HepG2 (cell line): Measurements from ENCODE around the gene EDC3. TPM values are rescaled to one million over a fixed set of nuclear protein-coding genes. Genes with fewer than 3 reads are reported as not detected.

Experiments
- ATAC-seq: fragments of 200-7000 bp; cut with Tn5 transposase; 3 replicates; pipeline ENCODE4 v1.9.1; 2020; ENCODE audit warnings: mild to moderate bottlenecking, moderate library complexity
- BruUV-seq: library from RNA; stranded (reverse); fragments of 400-500 nt; replicated peaks from 2 replicates; lab custom pipeline; 2021; lab: Mats Ljungman, UMichigan
- CTCF ChIA-PET: fragments of 300-600 bp; formaldehyde crosslinking; extraction: SDS; loops from one replicate; lab custom pipeline; 2021; ENCODE audit warnings: low total read pairs, inconsistent platforms, low intra/inter-chr PET ratio; lab: Yijun Ruan, JAX
- POLR2A ChIA-PET: fragments of 350-600 bp; sonication (Branson Sonifier 250); formaldehyde crosslinking; loops from one replicate; lab custom pipeline; 2020; ENCODE audit warnings: antibody characterized with exemption, inconsistent platforms; lab: Yijun Ruan, JAX
- DNase-seq: peaks from one replicate; pipeline ENCODE4 v3.0.0-alpha.2; 2015; ENCODE audit warnings: low spot score
- FAIRE-seq: peaks from 3 replicates; lab custom pipeline; 2011; peaks lifted over from hg19 to GRCh38; lab: Jason Lieb, UNC
- H2AFZ ChIP-seq: one replicate; pipeline ENCODE4 v1.6.1; 2011; ENCODE audit warnings: low read length, inconsistent platforms
- H3K27ac ChIP-seq: fragments of 300-600 bp; 3 replicates; pipeline ENCODE4 v1.8.0; 2011; ENCODE audit warnings: mixed run types, mild to moderate bottlenecking, mixed read lengths, low read length, inconsistent platforms; ENCODE audit not compliant: insufficient read depth; ENCODE audit errors: extremely low read length
- H3K27me3 ChIP-seq, 2 experiments: fragments of 200-600 bp in 1 of 2; 2 replicates in 1 of 2; 3 replicates in 1 of 2; pipeline versions ENCODE4 v1.6.0 to v1.8.0; 2011; ENCODE audit warnings: low read length in 2 of 2, mild to moderate bottlenecking in 2 of 2, moderate library complexity in 2 of 2, inconsistent platforms in 1 of 2; ENCODE audit not compliant: insufficient read depth in 2 of 2, control insufficient read depth in 1 of 2
- H3K36me3 ChIP-seq, 2 experiments: fragments of 200-600 bp in 1 of 2; replicated peaks in 1 of 2; 2 replicates in 1 of 2; 3 replicates in 1 of 2; pipeline versions ENCODE4 v1.5.1 to v1.8.0; 2011; ENCODE audit warnings: low read length in 2 of 2, inconsistent platforms in 1 of 2; ENCODE audit not compliant: insufficient read depth in 2 of 2, control insufficient read depth in 1 of 2
- H3K4me1 ChIP-seq: 2 replicates; pipeline ENCODE4 v1.5.1; 2012; ENCODE audit warnings: low read length, inconsistent platforms; ENCODE audit not compliant: insufficient read depth
- H3K4me2 ChIP-seq: 2 replicates; pipeline ENCODE4 v1.6.0; 2011; ENCODE audit warnings: low read depth, low read length, inconsistent platforms
- H3K4me3 ChIP-seq, 3 experiments: fragments of 200-600 bp in 1 of 3; sonication (generic), shearing (Covaris generic) in 1 of 3; replicated peaks in 1 of 3; 2 replicates each; pipeline ENCODE4 v1.5.1; 2011 to 2016; ENCODE audit warnings: low read length in 3 of 3, inconsistent platforms in 2 of 3, low read depth in 2 of 3, mild to moderate bottlenecking in 2 of 3, control low read depth in 1 of 3, mixed read lengths in 1 of 3; ENCODE audit not compliant: insufficient read depth in 1 of 3
- H3K79me2 ChIP-seq: one replicate; pipeline ENCODE4 v1.6.1; 2011; ENCODE audit warnings: low read length, inconsistent platforms; ENCODE audit not compliant: insufficient read depth
- H3K9ac ChIP-seq: 2 replicates; pipeline ENCODE4 v1.6.0; 2011; ENCODE audit warnings: mild to moderate bottlenecking, low read depth, low read length, inconsistent platforms; ENCODE audit not compliant: insufficient read depth
- H3K9me3 ChIP-seq: 2 replicates; pipeline ENCODE4 v1.5.1; 2012; ENCODE audit warnings: mild to moderate bottlenecking, low read length
- H4K20me1 ChIP-seq: 2 replicates; pipeline ENCODE4 v1.6.0; 2011; ENCODE audit warnings: inconsistent platforms, mild to moderate bottlenecking, low read length, moderate library complexity; ENCODE audit not compliant: insufficient read depth
- CCAR2 ChIP-seq: fragments of 200-400 bp; formaldehyde crosslinking; optimal IDR thresholded peaks from 2 replicates; pipeline ENCODE3; 2018; ENCODE audit warnings: low read depth, mild to moderate bottlenecking, low read length, moderate library complexity
- CHCHD3 ChIP-seq: sonication (generic); formaldehyde crosslinking; IDR thresholded peaks from 2 replicates; pipeline ENCODE4 v1.8.0; 2022; ENCODE audit warnings: mild to moderate bottlenecking, missing genetic modification reagents, moderate library complexity
- MED8 ChIP-seq: sonication (generic); formaldehyde crosslinking; IDR thresholded peaks from 2 replicates; pipeline ENCODE4 v1.8.1; 2023; ENCODE audit warnings: mild to moderate bottlenecking, missing genetic modification reagents; ENCODE audit not compliant: insufficient replicate concordance
- SP1 ChIP-seq, 2 experiments: fragments of 450-650 bp in 1 of 2; sonication (generic) in 1 of 2; formaldehyde crosslinking in 1 of 2; IDR thresholded peaks; 2 replicates each; pipeline versions ENCODE4 v1.4.0 to v1.6.1; 2016 to 2020; ENCODE audit warnings: missing genetic modification reagents in 1 of 2
- TCF7 ChIP-seq: sonication (generic); IDR thresholded peaks from 2 replicates; pipeline ENCODE4 v1.6.1; 2016; ENCODE audit warnings: antibody characterized with exemption, low read depth
- ZBTB8A ChIP-seq: sonication (generic); formaldehyde crosslinking; IDR thresholded peaks from 2 replicates; pipeline ENCODE4 v1.4.0; 2020; ENCODE audit warnings: mild to moderate bottlenecking, low read depth, missing genetic modification reagents, borderline replicate concordance
- ZNF549 ChIP-seq: sonication (generic); formaldehyde crosslinking; IDR thresholded peaks from 2 replicates; pipeline ENCODE4 v1.5.0; 2020; ENCODE audit warnings: missing genetic modification reagents
- ZNF558 ChIP-seq: sonication (generic); formaldehyde crosslinking; IDR thresholded peaks from 2 replicates; pipeline ENCODE4 v1.9.0; 2022; ENCODE audit warnings: mild to moderate bottlenecking, missing genetic modification reagents, borderline replicate concordance
- WGBS: methylation state at CpG from one replicate; pipeline ENCODE4 v1.1.6; 2017; ENCODE audit warnings: low lambda C conversion rate; 5-methylcytosine and 5-hydroxymethylcytosine counted together
- in situ Hi-C: cut with HindIII; loops from 2 replicates; pipeline ENCODE4 v1.10.0; 2017; ENCODE audit warnings: low pct_unique_long_range_greater_than_20kb; ENCODE audit not compliant: extremely low pct_ligation_motif_present
- intact Hi-C: fragments of 100-400 bp; cut with micrococcal nuclease; formaldehyde crosslinking; loops from one replicate; pipeline ENCODE4 v1.10.0; 2022; ENCODE audit not compliant: unreplicated experiment
- polyA plus RNA-seq, 8 experiments: library from polyadenylated mRNA; depleted of rRNA in 3 of 8; stranded (reverse) in 7 of 8; unstranded in 1 of 8; fragments of >200 nt; fragmentation: Illumina TruSeq in 4 of 8; extraction: Trizol in 4 of 8; gene quantifications; 2 replicates each; pipeline versions ENCODE4 v1.2.1 to v1.2.3, GENCODE V29; 2011 to 2016; ENCODE audit warnings: low read depth in 4 of 8, missing spikeins in 1 of 8, mixed read lengths in 1 of 8; ENCODE audit not compliant: insufficient read depth in 1 of 8
- total RNA-seq, 5 experiments: library from RNA; depleted of rRNA; stranded (reverse); fragments of >200 nt; fragmentation: Illumina TruSeq; extraction: Trizol; gene quantifications; 2 replicates each; pipeline ENCODE4 v1.2.3, GENCODE V29; 2016; ENCODE audit warnings: low read depth in 1 of 5
- TF ChIP-seq, protein P1 (sequence below): sonication (generic); formaldehyde crosslinking; IDR thresholded peaks from 2 replicates; pipeline ENCODE4 v1.8.1; 2023; ENCODE audit warnings: mild to moderate bottlenecking, missing genetic modification reagents, borderline replicate concordance
- TF ChIP-seq, protein P2 (sequence below): IDR thresholded peaks from 2 replicates; pipeline ENCODE4 v1.6.1; 2016; ENCODE audit warnings: missing genetic modification reagents, missing compliant biosample characterization
- TF ChIP-seq, protein P3 (sequence below): sonication (generic); formaldehyde crosslinking; IDR thresholded peaks from 2 replicates; pipeline ENCODE4 v1.5.1; 2020; ENCODE audit warnings: mild to moderate bottlenecking, missing genetic modification reagents, borderline replicate concordance

EDC3 gene
- total and polyA plus RNA-seq, 2 of the 13 experiments (the other 11 are each of a cell fraction or from before 2014, with no cell fraction given): 17.4 to 32.0 TPM

DNA sequence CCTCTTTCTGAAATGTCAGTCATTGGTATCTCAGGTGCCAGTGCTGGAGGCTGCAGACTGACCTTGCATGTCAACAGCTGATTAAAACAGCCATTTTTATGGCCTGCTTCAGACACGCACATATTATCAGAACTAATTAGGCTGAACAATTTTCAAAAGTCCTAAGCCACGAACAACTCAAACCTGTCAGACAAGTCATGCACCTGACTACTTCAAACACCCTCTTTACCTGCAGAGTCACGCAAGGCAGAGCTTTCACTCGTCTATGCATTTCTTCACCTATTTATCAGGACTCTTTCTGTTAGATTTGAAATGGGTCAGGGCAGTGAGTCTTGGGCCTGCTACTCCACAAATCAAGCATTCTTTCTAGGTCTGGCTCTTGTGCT is 53.5 kb downstream of the EDC3 start:
- H3K4me2 ChIP-seq: no peak overlapping the region
- FAIRE-seq (no peak), ATAC-seq (no peak), DNase-seq (no peak)
- CTCF ChIA-PET: no interaction called here
- peaks cover 16 to 71% of the 10 kb centered on the region in 2 experiments; a peak in 4 of 5 replicates for H3K36me3 ChIP-seq
- H4K20me1 ChIP-seq: no peaks in the 10 kb centered on the region
- no peaks in the 10 kb centered on the region for H3K4me1 ChIP-seq
- H3K27ac ChIP-seq: no peak overlapping the region
- H2AFZ ChIP-seq: no peak overlapping the region
- peaks cover 2% of the 10 kb centered on the region for H3K79me2 ChIP-seq
- in situ Hi-C loops (no loop called here), intact Hi-C loops (no loop called here)
- H3K4me3 ChIP-seq: no peak overlapping the region
- no peak overlapping the region for H3K9ac ChIP-seq
- H3K9me3 ChIP-seq: no peaks in the 10 kb centered on the region
- H3K27me3 ChIP-seq: no peaks in the 10 kb centered on the region
- 98% methylated on average over 4 of the region's 4 CpGs for whole genome bisulfite sequencing
- BruUV-seq: no TSS peak
- POLR2A ChIA-PET: no interaction called here
- TF ChIP-seq, protein P1, sequence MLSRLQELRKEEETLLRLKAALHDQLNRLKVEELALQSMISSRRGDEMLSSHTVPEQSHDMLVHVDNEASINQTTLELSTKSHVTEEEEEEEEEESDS: no peak
- TF ChIP-seq ZNF549 (CRISPR knock-in tag): no peak

DNA sequence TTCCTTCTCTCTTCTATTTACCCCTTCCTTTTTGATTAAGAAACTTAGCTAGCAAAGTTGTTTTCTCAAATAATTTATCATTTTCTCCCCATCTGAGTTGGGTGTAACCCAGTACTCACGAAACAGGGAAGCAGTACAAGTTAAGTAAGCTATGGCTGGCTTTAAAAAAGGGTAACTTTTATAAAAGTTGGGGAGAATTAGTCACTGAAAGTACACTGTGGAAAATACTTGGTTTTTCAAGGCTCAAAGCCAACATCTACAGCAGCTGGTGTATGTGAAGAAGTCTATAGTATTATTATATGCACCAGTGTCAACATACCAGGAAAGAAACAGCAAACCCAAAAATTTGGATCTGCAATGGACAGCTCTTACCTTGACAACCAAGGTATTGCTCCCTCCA is 54.7 kb downstream of the EDC3 start:
- intact Hi-C loops (no loop called here), in situ Hi-C loops (no loop called here)
- Histone ChIP-seq H4K20me1 (no peaks in the 10 kb centered on the region), H3K4me2 (no peak overlapping the region), H3K4me1 (no peaks in the 10 kb centered on the region), H3K27ac (no peak overlapping the region), H3K9me3 (no peaks in the 10 kb centered on the region), H3K27me3 (no peaks in the 10 kb centered on the region), H3K9ac (no peak overlapping the region), H3K79me2 (peaks cover 2% of the 10 kb centered on the region), H3K4me3 (no peak overlapping the region), H2AFZ (no peak overlapping the region)
- FAIRE-seq (no peak), DNase-seq (no peak), ATAC-seq (no peak)
- ChIA-PET CTCF (no interaction called here), POLR2A (no interaction called here)
- 98% methylated on average over 1 of the region's 1 CpG for WGBS
- no TSS peak for BruUV-seq
- no peak for TF ChIP-seq CHCHD3 (CRISPR knock-in tag)
- no peak for TF ChIP-seq MED8 (CRISPR knock-in tag)
- TF ChIP-seq, protein P2, sequence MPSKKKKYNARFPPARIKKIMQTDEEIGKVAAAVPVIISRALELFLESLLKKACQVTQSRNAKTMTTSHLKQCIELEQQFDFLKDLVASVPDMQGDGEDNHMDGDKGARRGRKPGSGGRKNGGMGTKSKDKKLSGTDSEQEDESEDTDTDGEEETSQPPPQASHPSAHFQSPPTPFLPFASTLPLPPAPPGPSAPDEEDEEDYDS (CRISPR knock-in tag): no peak
- TF ChIP-seq TCF7: no peak
- no peak for TF ChIP-seq CCAR2
- TF ChIP-seq, protein P3, sequence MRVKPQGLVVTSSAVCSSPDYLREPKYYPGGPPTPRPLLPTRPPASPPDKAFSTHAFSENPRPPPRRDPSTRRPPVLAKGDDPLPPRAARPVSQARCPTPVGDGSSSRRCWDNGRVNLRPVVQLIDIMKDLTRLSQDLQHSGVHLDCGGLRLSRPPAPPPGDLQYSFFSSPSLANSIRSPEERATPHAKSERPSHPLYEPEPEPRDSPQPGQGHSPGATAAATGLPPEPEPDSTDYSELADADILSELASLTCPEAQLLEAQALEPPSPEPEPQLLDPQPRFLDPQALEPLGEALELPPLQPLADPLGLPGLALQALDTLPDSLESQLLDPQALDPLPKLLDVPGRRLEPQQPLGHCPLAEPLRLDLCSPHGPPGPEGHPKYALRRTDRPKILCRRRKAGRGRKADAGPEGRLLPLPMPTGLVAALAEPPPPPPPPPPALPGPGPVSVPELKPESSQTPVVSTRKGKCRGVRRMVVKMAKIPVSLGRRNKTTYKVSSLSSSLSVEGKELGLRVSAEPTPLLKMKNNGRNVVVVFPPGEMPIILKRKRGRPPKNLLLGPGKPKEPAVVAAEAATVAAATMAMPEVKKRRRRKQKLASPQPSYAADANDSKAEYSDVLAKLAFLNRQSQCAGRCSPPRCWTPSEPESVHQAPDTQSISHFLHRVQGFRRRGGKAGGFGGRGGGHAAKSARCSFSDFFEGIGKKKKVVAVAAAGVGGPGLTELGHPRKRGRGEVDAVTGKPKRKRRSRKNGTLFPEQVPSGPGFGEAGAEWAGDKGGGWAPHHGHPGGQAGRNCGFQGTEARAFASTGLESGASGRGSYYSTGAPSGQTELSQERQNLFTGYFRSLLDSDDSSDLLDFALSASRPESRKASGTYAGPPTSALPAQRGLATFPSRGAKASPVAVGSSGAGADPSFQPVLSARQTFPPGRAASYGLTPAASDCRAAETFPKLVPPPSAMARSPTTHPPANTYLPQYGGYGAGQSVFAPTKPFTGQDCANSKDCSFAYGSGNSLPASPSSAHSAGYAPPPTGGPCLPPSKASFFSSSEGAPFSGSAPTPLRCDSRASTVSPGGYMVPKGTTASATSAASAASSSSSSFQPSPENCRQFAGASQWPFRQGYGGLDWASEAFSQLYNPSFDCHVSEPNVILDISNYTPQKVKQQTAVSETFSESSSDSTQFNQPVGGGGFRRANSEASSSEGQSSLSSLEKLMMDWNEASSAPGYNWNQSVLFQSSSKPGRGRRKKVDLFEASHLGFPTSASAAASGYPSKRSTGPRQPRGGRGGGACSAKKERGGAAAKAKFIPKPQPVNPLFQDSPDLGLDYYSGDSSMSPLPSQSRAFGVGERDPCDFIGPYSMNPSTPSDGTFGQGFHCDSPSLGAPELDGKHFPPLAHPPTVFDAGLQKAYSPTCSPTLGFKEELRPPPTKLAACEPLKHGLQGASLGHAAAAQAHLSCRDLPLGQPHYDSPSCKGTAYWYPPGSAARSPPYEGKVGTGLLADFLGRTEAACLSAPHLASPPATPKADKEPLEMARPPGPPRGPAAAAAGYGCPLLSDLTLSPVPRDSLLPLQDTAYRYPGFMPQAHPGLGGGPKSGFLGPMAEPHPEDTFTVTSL: no peak
- TF ChIP-seq SP1 (IDR thresholded peaks at IDR 0.05): no peak
- no peak for TF ChIP-seq SP1 (CRISPR knock-in tag; IDR thresholded peaks at IDR 0.05)
- TF ChIP-seq ZNF558: no peak
- no peak for TF ChIP-seq ZBTB8A (CRISPR knock-in tag)
- TF ChIP-seq, all 625 proteins: peak for 0
- peaks cover 23 to 76% of the 10 kb centered on the region in 2 experiments; a peak in 4 of 5 replicates for H3K36me3 ChIP-seq
